Activated T-cell treated with anti-CD3 and anti-CD28 coated beads, Interleukin-2, amount 50 U/mL, for 48 hours (primary cell): ENCODE data around the gene FAM9B.
"Not testable (repeated sequence)": the region's sequence is repeated elsewhere in the genome, so short reads cannot be mapped to it uniquely, and the experiment has no call there.

Source experiments
- DNase-seq, 2 experiments: peaks; one replicate each; pipeline ENCODE4 v3.0.0-alpha.2; 2020

Gene FAM9B

DNA sequence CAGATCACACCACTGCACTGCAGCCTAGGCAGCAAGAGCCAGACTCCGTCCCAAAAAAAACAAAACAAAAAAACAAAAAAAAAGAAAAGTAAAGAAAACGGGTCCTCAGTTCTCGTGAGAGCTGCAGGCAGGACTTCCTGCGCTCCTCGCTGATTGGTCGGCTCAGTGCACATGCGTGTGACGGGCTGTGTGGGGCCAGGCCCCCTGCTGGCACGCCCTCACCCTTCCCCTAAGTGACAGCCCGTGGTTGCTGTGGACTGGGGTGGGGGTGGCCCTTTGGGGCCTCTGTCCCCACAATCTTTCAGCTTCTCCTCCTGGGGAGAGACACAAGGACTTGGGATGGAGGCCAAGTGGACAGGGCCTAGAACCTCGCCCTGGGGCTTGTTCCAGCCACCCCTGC lies at the start of gene FAM9B:
FAM9B (minus strand) TSS at position 139 of the 400 bp plus-strand sequence. CDS start 1,141 bp downstream, outside the sequence.
- DNase-seq: no peak

GRCh38 chrX:9081271-9081670 lies 47.3 kb upstream of the FAM9B start:
- DNase-seq: no peak

- DNase-seq: no peak
Observed at GRCh38 chrX:9074326-9074725, 40.4 kb upstream of the FAM9B start.

GRCh38 chrX:9072281-9072680 lies 38.4 kb upstream of the FAM9B start:
- DNase-seq: no peak

- DNase-seq: no peak
Observed at GRCh38 chrX:9071031-9071650, 37.2 kb upstream of the FAM9B start.

DNA sequence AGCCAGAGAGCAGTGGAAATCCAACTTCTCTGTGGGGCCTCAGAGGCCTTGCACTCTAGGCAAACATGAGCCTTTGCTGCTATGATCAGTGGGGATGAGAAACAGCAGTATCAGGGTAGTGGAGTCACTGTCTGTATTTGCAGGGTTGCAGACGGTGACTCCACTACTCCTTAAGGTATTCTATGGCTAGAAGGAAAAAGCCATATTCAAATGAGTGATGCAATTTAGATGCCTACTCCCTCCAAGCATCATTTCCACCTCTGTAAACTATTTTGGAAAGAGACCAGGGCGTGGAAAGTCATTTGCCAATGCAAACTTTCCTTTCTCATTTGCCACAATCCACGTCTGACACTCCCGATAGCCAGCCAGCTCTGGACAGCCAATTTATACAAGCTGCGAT lies 35.6 kb upstream of the FAM9B start:
- DNase-seq: no peak

DNA sequence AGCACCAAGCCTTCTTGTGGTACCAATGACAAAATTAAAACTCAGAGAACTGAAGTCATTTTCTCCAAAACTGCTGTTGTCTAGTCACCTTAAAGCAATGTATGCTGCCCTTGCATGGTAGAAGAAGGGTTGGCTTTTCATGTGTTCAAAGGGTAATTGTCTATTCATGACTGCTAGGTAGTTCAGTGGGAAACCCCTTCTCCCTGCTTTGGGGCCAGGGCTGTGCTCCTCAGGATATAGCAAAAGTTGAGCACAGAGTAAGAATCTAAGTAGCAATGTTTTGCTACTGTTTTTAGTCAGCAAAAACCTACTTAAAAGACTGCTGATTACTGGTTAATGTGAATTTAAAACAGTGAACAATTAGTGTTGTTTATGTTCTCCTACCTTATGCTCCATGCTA lies 30.8 kb upstream of the FAM9B start:
- DNase-seq: no peak

GRCh38 chrX:9062641-9063040 lies 28.7 kb upstream of the FAM9B start:
- DNase-seq: no peak

GRCh38 chrX:9055354-9055753 lies 21.4 kb upstream of the FAM9B start:
- no peak for DNase-seq

GRCh38 chrX:9052081-9052480 lies 18.2 kb upstream of the FAM9B start:
- DNase-seq: no peak

GRCh38 chrX:9050331-9050730 lies 16.4 kb upstream of the FAM9B start:
- no peak for DNase-seq

DNA sequence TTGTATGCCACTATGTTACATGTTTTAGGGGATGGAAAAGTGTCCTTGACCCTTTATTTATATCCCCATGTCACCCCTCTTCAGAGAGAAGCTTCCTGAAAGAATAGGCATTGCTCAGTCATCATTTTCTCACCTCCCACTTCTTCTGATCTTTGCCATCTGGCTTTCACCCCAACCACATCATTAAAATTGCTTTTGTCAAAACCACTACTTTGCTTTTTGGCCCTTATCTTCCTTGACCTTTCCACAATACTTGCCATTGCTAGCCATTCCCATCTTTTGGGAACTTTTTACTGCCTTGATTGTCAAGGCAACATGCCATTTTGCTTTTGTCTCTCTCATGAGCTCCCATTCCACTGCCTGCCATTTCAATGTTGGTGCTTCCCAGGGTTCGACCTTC lies 14.9 kb upstream of the FAM9B start:
- DNase-seq: no peak

DNA sequence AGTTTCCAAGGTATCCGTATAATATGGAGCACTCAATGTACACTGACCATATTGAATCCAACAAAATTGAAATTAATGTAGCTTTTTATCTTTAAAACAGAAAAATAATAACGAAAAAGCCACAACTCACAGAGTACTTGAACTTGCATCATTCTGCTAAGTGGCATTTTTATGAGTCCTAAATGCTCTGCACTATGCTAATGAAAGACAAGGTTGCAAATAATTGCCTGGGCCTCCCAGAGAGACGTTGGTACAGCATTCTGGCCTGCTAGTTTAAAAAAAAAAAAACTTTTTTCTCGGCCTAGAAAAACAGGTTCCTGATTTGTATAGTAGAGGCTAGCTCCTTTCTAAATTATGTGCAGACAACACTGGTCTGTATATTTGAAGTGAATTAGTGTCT lies 4.3 kb upstream of the FAM9B start:
- DNase-seq: no peak

DNA sequence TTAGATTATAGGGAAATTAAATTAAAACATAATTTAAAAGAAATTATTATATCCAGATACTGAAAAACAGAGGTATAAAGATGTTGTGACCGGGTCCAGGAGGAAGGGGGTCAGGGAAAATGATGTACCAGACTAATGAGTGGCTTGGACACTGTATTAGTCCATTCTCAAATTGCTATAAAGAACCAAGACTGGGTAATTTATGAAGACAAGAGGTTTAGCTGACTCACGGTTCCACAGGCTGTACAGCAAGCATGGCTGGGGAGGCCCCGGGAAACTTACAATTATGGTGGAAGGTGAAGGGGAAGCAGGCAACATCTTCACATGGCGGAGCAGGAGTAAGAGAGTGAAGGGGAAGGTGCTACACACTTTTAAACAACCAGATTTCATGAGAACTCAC lies 3.4 kb upstream of the FAM9B start:
- DNase-seq: no peak

- DNase-seq: no peak
Observed at GRCh38 chrX:9033586-9033985, 341 bp downstream of the FAM9B start.

DNA sequence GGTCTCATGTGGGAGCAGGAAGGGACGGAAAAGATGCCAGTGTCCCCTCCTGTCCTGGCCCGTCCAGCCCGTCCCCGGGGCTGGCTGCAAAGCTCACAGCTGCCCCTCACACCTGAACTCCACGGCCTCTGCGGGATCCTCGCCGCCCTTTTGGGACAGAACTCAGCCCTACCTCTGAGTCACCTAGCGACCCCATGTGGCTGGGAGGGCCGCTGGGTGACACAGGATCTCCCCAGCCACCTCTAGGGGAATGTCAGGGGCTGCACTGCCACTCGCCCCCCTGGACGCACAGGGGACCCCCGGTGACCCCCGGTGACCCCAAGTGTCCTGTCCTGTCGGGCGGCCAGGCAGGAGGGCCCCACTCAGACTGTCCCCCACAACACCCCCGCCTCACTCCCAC lies 748 bp downstream of the FAM9B start:
- DNase-seq: no peak

- no peak for DNase-seq
Observed at GRCh38 chrX:9023293-9023692, 10.6 kb downstream of the FAM9B start.

DNA sequence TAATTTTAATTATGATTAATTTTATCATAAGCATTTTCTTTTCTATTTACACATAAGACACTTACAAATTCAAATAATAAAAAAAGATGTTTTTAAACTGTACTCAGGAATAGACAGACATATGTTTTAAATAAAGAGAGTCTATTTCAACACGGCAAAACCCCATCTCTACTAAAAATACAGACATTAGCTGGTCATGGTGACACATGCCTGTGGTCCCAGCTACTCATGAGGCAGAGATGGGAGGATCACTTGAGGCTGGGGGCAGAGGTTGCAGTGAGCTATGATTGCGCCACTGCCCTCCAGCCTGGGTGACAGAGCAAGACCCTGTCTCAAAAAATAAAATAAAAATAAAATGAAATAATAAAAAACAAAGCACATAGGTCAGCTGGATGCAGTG lies 14.8 kb downstream of the FAM9B start:
- DNase-seq: no peak

DNA sequence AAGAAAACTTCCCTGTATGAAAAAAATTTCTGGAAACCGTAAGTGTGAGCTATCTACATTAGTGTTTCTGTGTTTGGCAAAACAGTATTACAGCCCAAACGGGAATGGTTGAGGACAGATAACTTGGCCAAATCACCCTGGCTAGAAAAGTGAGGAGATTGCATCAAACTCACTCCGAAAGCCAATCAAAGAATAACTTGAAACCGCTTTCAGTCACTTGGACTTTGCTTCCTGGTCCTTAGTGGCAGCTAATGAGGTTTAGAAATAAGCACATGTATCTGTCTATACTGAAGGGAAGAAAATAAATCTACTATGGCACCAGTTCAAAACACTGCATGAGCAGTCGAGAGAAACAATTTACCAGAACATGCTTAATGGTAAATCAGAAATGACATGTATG lies 15.6 kb downstream of the FAM9B start:
- DNase-seq: not testable (repeated sequence)

DNA sequence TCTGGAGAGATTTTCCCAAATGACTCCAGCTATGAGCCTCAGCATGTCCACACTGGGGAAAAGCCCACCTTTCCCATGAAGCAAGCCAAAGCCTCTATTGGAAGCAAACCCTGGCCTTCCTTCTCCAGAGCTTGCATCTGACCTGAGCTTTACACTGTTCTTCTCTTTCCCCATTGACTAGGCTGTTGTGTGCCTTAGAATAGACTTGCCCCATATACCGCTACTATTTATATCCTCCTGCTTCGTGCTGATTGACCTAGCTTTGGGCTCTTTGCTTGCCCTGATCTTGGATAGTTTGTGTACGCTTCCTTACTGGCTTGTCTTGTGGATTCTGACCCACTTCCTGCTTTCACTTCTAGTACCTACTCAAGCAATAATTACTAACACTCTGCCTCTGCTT lies 30.9 kb downstream of the FAM9B start:
- no peak for DNase-seq

GRCh38 chrX:8988446-8988845 lies 45.5 kb downstream of the FAM9B start:
- DNase-seq: peak; percentile 25 to 44

- DNase-seq: no peak
Observed at GRCh38 chrX:8987672-8988250, 46.2 kb downstream of the FAM9B start.

- no peak for DNase-seq
Observed at GRCh38 chrX:8984231-8984630, 49.7 kb downstream of the FAM9B start.

GRCh38 chrX:8981723-8982122 lies 52.2 kb downstream of the FAM9B start:
- DNase-seq: peak in 1 of 2 experiments; percentile 25

DNA sequence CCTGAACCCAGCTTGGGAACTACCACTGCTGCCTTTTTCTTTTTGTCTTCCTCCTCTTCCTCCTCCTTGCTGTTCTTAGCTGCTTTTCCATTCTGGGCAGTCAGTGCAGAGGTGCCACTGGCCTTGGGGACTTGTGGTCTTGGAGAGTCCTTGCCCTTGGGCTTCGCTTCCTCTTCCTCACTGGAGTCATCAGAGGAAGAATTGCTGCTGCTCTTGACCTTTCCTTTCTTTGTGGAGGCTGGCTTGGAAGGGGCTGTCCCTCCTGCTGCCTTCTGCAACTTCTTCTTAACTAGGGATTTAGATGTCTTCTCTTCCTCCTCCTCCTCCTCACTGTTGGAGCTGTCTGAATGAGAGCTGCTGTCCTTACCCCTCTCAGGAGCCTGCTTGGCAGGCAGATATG lies 53.2 kb downstream of the FAM9B start:
- no peak for DNase-seq
